GM12878 (cell line): ENCODE results near the gene MDH1B.

Source experiments
- HDAC2 ChIP-seq: fragments of 200-600 bp; sonication (generic); IDR thresholded peaks from 2 replicates; pipeline ENCODE4 v1.6.1; 2017
- NR2C2 ChIP-seq: IDR thresholded peaks from 2 replicates; pipeline ENCODE4 v1.6.1; 2011; ENCODE audit warnings: borderline replicate concordance, low read depth; ENCODE audit not compliant: control insufficient read depth, insufficient read length

DNA sequence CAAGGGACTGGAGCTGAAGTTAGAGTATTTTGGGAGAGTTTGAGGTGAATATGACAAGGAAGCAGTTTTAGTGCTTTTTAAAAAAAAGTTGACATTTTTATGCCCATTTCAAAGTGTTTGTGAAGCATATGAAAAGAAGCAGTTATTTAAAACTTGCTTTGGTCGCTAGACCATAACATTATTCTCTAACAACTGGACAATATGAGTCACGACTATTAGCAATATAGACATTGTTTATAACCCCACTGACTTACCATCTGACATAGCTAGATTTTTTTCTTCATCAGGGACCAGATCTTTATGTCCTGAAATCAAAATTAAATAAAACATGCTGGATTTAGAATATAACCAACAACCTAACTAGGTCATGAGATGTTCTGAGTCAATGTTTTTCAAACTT lies 24.3 kb downstream of the MDH1B start:
- TF ChIP-seq NR2C2 (no peak), HDAC2 (no peak)
